Right cardiac atrium (tissue), 5 donors: ENCODE results near the gene BDKRB1. TPM values are rescaled to one million over a fixed set of nuclear protein-coding genes. Genes with fewer than 3 reads are reported as not detected.
A peak's percentile ranks its signal among the peaks of the same experiment; 100 is the strongest.

ENCODE experiments used
- ATAC-seq, 2 donors: fragments of 200-7000 bp; cut with Tn5 transposase; one replicate each; pipeline versions ENCODE4 v1.8.0 to v1.9.1; 2020; ENCODE audit warnings: moderate library complexity in 2 of 2, mild to moderate bottlenecking in 1 of 2
- DNase-seq, 3 donors: peaks; one replicate each; pipeline ENCODE4 v3.0.0-alpha.2; 2020
- H3K27ac ChIP-seq: one replicate; pipeline ENCODE4 v1.5.1; 2013; ENCODE audit warnings: mild to moderate bottlenecking, low read length, control low read depth, moderate library complexity
- H3K27me3 ChIP-seq: one replicate; pipeline ENCODE4 v1.6.1; 2013; ENCODE audit not compliant: control insufficient read depth, insufficient read depth
- H3K4me1 ChIP-seq: one replicate; pipeline ENCODE4 v1.6.1; 2013; ENCODE audit warnings: low read length; ENCODE audit not compliant: control insufficient read depth, insufficient read depth
- H3K4me3 ChIP-seq: one replicate; pipeline ENCODE4 v1.5.1; 2013; ENCODE audit warnings: low read length, control low read depth
- H3K9me3 ChIP-seq: one replicate; pipeline ENCODE4 v1.6.1; 2013; ENCODE audit warnings: low read length; ENCODE audit not compliant: control insufficient read depth
- WGBS: extraction: QIAGEN DNeasy Blood & Tissue Kit; methylation state at CpG from one replicate; pipeline ENCODE4 v1.1.7; 2013; 5-methylcytosine and 5-hydroxymethylcytosine counted together
- intact Hi-C, 4 donors: fragments of 100-400 bp; cut with DNase I; formaldehyde crosslinking; loops; one replicate each; pipeline versions ENCODE4 v1.11.0 to v1.14.0; 2022 to 2023
- polyA plus RNA-seq: library from polyadenylated mRNA; stranded (reverse); fragments of 200-250 nt; gene quantifications from one replicate; pipeline ENCODE4 v1.2.3, GENCODE V29; 2013
- total RNA-seq, 4 donors: library from RNA; stranded (reverse); fragmentation: NEBNext Ultra II Directional; extraction: Animal tissue kit (Norgen Biotek cat#: 25700); gene quantifications; one replicate each; pipeline ENCODE4 v1.2.1, GENCODE V29; 2021
- donor health status: healthy with polysubstance abuse.
- donor health status: DM: no; HTN: yes; CAD: no.
- donor health status: DM: no; HTN: no; CAD: no.
- donor health status: DM: no; HTN: yes; CAD: no; lungs with severe emphysema.
- donor health status: DM: yes; HTN: yes; CAD: no.

The BDKRB1 gene
- total and polyA plus RNA-seq, 5 donors, result 0.18 TPM; not detected in 4

DNA sequence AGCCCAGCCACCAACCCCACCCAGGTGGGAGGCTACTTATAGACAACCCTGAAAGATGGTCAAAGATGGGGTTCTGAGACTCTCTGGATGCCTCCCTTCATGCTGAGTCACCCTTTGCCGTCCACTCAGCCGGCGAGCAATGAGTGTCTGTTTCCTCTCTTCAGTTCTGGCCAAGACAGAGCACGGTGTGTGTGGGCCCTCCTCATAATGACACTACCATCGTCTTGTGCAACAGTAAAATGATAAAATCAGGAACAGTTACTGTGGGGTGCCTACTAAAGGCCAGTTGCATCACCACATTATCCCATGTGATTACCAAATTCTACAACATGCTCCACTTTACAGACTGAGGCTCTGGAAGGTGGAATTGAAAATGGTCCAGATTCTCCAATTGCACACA lies 7.0 kb upstream of the BDKRB1 start:
- Histone ChIP-seq H3K27me3 (no peaks in the 10 kb centered on the region), H3K9me3 (no peaks in the 10 kb centered on the region), H3K4me1 (no peaks in the 10 kb centered on the region), H3K4me3 (no peak overlapping the region), H3K27ac (no peak overlapping the region)
- DNase-seq (no peak), ATAC-seq (peak in 1 of 2 donors; percentile 14)
- intact Hi-C loops, result no loop called here
- WGBS, result 43% methylated on average over 5 of the region's 5 CpGs

DNA sequence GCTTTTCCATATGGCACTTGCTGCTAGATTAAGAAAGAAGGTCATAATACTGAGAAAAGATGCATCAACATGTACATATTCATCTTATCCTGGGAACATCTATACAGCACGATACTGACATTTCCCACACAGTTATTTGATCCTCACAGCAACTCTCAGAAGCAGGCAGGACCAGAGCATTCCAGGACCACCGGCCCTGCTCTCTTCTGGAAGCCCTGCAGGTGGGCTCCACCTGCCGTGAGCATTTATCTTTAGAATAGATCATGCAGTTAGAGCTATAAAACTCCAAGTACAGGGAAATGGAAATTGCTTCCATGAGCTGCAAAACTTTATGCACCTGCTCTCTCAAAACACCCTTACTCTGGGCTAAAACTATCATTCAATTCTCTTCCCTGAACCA lies 5.5 kb upstream of the BDKRB1 start:
- Histone ChIP-seq H3K9me3 (no peaks in the 10 kb centered on the region), H3K4me1 (no peaks in the 10 kb centered on the region), H3K27ac (no peak overlapping the region), H3K27me3 (no peaks in the 10 kb centered on the region), H3K4me3 (no peak overlapping the region)
- ATAC-seq, result no peak
- 73% methylated on average over 3 of the region's 3 CpGs for WGBS
- no peak for DNase-seq
- intact Hi-C loops, result no loop called here

DNA sequence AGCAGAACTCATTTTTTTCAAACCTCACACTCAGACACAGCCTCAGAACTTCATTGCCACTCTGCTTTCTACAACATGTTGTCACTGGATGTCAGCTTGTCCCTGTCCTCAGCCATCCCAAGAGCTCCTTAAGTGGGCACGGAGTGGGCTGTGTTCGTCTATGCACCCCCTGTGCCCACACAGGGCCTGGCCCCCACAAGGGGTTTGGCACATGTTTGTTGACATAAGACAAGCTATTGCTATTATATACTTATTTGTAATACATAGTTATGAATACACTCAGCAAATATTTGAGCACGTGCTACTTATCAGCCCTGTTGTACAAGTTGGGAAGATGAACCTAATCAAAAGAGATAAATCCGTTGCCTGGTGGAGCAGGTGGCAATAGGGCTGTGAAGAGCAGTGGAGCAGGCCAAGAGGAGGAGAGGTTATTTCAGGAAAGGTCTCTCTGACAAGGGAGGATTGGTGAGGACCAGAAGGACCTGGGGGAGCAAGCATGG lies 4.3 kb upstream of the BDKRB1 start:
- no peak overlapping the region for H3K27ac ChIP-seq
- ATAC-seq, result no peak
- no peak for DNase-seq
- intact Hi-C loops, result no loop called here
- no peaks in the 10 kb centered on the region for H3K9me3 ChIP-seq
- no peaks in the 10 kb centered on the region for H3K4me1 ChIP-seq
- WGBS, result 62% methylated on average over 4 of the region's 4 CpGs
- no peaks in the 10 kb centered on the region for H3K27me3 ChIP-seq
- H3K4me3 ChIP-seq, result no peak overlapping the region

DNA sequence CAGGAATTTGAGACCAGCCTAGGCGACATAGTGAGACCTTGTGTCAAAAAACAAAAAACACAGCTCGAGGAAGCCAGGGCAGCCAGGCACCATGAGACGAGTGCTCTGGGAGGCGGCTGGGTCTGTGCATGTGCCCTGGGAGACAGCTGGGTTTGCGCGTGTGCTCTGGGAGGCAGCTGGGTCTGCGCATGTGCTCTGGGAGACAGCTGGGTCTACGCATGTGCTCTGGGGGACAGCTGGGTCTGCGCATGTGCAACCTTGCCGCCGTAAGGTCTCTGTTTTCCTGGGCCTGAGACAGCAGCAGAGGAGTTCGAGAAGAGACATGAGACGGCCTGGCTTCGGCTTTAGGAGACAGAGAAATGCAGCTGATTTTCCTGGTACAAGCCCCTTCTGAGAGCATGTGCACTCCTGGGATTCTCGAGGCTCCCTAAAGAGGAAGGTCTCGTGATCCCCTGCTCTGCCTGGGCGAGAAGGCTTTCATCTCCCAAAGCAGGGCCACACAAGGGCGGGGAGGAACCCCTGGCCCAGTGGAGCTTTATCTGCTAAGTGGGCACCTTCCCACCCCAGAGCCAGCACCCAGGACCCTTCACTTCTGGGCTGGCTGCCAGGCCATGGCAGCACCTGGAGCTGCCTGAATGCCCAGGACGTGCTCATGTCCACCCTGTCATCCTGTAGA lies 3.5 kb upstream of the BDKRB1 start:
- intact Hi-C loops, result no loop called here
- no peak overlapping the region for H3K27ac ChIP-seq

DNA sequence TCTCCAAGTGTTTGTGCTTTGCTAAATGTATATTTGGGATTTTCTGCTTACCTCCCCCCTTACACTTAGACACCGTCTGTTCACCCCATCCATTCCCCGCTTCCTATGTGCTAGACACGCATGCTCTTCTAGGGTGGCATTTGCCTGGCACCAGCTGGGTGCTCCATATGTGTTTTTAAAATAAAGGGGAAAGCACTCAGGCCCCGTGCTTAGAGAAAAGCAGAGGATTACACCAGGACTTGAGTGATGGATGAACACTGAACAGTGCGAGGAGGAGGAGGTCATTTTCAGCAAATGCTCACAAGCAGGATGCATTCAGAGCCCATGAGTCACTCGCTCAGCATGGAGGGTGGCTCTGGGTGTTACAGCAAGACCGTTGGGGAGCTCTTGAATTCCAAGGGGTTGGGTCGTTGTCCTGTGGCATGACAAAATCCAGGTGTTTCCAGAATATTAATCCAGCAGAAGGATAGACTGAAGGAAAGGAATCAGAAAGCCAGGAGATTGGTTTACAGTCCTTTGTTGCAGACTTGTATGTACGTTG lies 2.9 kb upstream of the BDKRB1 start:
- H3K4me1 ChIP-seq, result no peaks in the 10 kb centered on the region
- WGBS, result 64% methylated on average over 9 of the region's 9 CpGs
- H3K27me3 ChIP-seq, result no peaks in the 10 kb centered on the region
- no peak overlapping the region for H3K27ac ChIP-seq
- H3K4me3 ChIP-seq, result no peak overlapping the region
- intact Hi-C loops, result no loop called here
- no peaks in the 10 kb centered on the region for H3K9me3 ChIP-seq
- DNase-seq (no peak), ATAC-seq (no peak)

More for the DNA sequence above, 3.5 kb upstream of the BDKRB1 start:
- Histone ChIP-seq H3K9me3 (no peaks in the 10 kb centered on the region), H3K4me3 (no peak overlapping the region), H3K4me1 (no peaks in the 10 kb centered on the region), H3K27me3 (no peaks in the 10 kb centered on the region)
- no peak for ATAC-seq
- 92% methylated on average over 19 of the region's 19 CpGs for WGBS
- no peak for DNase-seq

DNA sequence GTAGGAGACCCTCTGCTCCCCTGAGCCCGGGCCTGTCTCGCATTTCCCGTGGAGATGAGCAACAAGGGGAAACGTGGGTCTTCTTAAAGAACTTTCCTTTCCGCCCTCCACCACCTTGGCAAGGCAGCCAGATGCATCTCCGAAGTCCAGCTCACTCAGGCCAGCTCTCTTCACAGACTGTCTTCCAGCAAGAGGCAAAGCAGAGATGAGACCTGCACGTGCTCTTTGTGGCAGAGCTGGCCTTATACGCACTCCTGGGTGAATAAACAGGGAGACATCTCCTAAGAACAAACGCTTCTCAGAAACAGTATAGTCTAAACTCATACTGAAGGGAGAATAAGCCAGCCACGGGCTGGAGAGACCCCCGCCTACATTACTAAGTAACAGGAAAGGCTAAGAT lies 1.3 kb upstream of the BDKRB1 start:
- 82% methylated on average over 11 of the region's 11 CpGs for WGBS
- intact Hi-C loops, result no loop called here
- H3K27ac ChIP-seq, result no peak overlapping the region
- no peak for ATAC-seq
- H3K4me1 ChIP-seq, result no peaks in the 10 kb centered on the region
- no peak overlapping the region for H3K4me3 ChIP-seq
- no peak for DNase-seq
- H3K9me3 ChIP-seq, result no peaks in the 10 kb centered on the region
- H3K27me3 ChIP-seq, result no peaks in the 10 kb centered on the region

DNA sequence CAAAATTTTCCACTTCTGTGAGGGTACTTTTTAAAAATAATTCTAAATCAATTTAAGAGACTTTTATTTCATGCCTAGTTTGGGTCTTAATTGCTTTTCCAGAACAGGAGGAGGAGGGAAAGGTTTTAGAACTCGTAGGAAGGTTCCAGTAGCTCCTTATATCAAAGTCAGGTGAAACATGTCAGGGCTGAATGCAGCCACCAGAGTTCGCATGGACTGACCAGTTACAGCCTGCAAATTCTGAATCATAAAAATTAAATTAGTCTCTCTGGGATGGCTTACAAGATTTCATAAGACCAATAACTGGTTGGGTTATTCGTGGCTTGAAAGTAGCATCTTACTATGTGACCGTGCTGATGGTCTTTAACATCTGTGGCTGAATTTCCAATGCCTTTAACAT lies 397 bp downstream of the BDKRB1 start:
- DNase-seq, result no peak
- no peaks in the 10 kb centered on the region for H3K4me1 ChIP-seq
- 61% methylated on average over 4 of the region's 4 CpGs for WGBS
- H3K4me3 ChIP-seq, result no peak overlapping the region
- H3K9me3 ChIP-seq, result no peaks in the 10 kb centered on the region
- H3K27ac ChIP-seq, result no peak overlapping the region
- H3K27me3 ChIP-seq, result no peaks in the 10 kb centered on the region
- intact Hi-C loops, result no loop called here
- no peak for ATAC-seq

DNA sequence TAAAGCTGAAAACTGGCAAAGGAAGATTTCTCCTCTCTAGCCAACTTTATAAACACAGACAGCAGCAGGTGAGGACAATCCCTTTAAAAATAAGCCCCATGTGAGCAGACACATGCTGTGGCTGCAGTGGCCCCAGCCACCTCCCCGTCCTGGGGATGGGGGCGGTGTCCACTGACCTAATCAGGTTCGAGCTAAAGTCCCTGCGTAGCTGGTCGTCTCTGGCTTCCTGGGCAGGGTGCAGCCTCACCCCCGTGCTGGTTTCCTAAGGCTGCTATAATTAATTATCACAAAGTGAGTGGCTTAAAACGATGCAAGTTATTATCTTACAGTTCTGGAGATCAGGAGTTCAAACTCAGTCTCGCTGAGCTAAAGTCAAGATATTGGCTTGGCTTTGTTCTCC lies 1.0 kb downstream of the BDKRB1 start:
- Histone ChIP-seq H3K4me1 (no peaks in the 10 kb centered on the region), H3K9me3 (no peaks in the 10 kb centered on the region), H3K27ac (no peak overlapping the region), H3K27me3 (no peaks in the 10 kb centered on the region), H3K4me3 (no peak overlapping the region)
- 50% methylated on average over 8 of the region's 8 CpGs for WGBS
- intact Hi-C loops, result no loop called here
- DNase-seq, result no peak
- ATAC-seq, result no peak

DNA sequence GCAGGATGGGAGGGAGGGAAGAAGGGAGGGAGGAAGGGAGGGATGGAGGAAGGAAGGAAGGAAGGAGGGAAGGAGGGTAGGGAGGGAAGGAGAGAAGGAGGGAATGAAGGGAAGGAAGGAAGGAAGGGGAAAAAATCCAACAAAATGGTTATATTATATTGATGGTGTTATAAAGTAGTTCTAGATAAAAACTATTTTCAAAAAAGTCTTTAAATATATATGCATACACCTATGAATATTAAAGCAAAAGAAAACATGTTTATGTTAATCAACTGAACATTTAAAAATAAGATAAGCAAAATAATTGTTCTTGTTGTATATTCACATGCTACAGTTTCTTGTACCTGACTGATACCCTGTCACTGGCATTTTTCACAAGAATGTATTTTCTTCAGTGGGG lies 1.9 kb downstream of the BDKRB1 start:
- H3K27me3 ChIP-seq, result no peaks in the 10 kb centered on the region
- DNase-seq (no peak), ATAC-seq (no peak)
- no peaks in the 10 kb centered on the region for H3K9me3 ChIP-seq
- no peak overlapping the region for H3K27ac ChIP-seq
- H3K4me3 ChIP-seq, result no peak overlapping the region
- no peaks in the 10 kb centered on the region for H3K4me1 ChIP-seq
- intact Hi-C loops, result no loop called here

DNA sequence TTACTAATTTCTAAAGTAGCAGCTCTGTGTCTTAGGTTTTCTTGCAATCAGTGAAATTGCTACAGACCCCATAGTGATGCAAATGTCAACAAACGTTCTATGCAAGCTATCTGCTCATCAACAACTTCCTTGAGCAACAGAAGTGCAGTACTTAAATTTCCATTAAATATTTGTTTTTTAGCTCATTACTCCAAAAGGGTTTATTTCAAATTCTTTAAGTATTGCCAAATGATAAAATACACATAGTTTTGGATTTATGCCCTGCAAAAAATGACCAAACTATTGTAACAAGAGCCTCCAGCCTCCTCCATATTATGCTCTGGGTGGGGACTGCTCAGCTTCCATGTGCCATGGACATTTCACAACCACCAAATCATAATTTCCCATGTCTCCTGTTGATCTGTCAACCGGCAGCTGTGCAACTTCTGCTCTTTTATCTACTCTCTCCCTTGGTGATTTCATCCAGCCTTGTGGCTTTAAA lies 4.4 kb downstream of the BDKRB1 start:
- H3K27me3 ChIP-seq, result no peaks in the 10 kb centered on the region
- intact Hi-C loops, result no loop called here
- ATAC-seq (no peak), DNase-seq (no peak)
- H3K4me1 ChIP-seq, result no peaks in the 10 kb centered on the region
- H3K27ac ChIP-seq, result no peak overlapping the region
- 37% methylated on average over 2 of the region's 2 CpGs for WGBS
- no peaks in the 10 kb centered on the region for H3K9me3 ChIP-seq
- no peak overlapping the region for H3K4me3 ChIP-seq

DNA sequence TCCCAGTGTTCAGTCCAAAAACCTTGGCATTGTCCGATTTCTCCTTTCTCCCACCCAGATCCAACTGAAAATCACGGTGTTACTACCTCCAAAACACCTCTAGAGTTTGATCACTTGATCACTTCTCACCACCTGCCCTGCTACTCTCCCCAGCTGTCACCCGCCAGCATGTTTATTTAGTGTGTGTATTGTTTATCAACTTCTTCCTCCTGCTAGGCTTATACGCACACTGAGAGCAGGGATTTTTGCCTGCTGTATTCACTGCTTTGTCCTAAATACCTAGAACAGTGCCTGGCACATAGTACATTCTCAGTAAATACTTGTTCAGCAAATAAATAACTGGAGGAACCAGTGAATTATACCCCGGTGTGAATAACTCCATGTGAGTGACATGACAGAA lies 5.0 kb downstream of the BDKRB1 start:
- H3K27ac ChIP-seq, result no peak overlapping the region
- WGBS, result 77% methylated on average over 5 of the region's 5 CpGs
- no peak for ATAC-seq

More for the DNA sequence above, 5.0 kb downstream of the BDKRB1 start:
- H3K27me3 ChIP-seq, result no peaks in the 10 kb centered on the region
- DNase-seq, result no peak
- intact Hi-C loops, result no loop called here
- H3K4me3 ChIP-seq, result no peak overlapping the region
- no peaks in the 10 kb centered on the region for H3K4me1 ChIP-seq
- H3K9me3 ChIP-seq, result no peaks in the 10 kb centered on the region
